A673 (cell line): ENCODE data around the gene ASTL.

Source experiments
- CTCF ChIP-seq: fragments of 300-800, 200-600 bp; sonication (generic); conservative IDR thresholded peaks from 2 replicates; pipeline ENCODE4 v1.5.1; 2017; ENCODE audit warnings: low read depth, mild to moderate bottlenecking, antibody characterized with exemption, low read length, moderate library complexity, mixed read lengths
- EZH2 ChIP-seq: fragments of 200-600 bp; sonication (generic); IDR thresholded peaks from 2 replicates; pipeline ENCODE4 v1.6.1; 2017; ENCODE audit warnings: borderline replicate concordance, low read depth, mild to moderate bottlenecking, mixed read lengths, antibody characterized with exemption, low read length; ENCODE audit not compliant: poor library complexity, severe bottlenecking

GRCh38 chr2:96136129-96136720 lies 2.1 kb downstream of the ASTL start:
- TF ChIP-seq CTCF (no peak), EZH2 (no peak)
